Measurements from ENCODE around the gene HEYL.

DNA sequence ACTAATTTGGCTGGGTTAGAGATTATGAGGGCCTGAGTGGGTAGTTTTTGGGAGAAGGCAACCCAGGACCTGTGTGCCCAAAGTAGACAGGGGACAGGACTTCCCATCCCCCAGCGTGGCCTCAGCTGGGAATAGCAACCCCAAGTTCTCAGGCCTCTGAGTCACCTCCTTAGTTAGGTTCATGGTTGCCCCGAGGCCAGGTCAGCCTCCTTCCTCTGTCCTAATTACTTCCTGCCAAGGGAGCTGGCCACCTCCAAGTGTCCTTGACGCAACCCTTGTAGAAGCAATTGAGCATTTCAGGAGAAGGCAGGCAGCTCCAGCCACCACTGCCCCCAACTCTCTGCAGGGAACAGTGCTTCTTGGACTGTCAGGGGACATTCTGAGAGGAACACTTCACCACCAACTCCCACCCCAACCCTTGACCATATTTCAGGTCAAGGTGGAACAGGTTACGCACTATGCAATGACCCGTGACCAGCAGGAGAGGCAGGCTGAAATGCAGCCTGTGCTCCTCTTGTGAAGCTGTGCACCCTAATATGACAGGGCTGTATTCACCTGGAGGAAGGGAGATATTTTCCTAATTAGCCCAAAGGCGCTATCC lies 37.6 kb upstream of the HEYL start:
- TF ChIP-seq POLR2A (IDR thresholded peaks at IDR 0.05; ENCODE audit: low read length) (no peak), GATA1 (IDR thresholded peaks at IDR 0.05; ENCODE audit: low read depth, low read length) (no peak)

Data from erythroblast (primary cell).